ENCODE data around the gene ATP1A3.
"Not testable (repeated sequence)": the region's sequence is repeated elsewhere in the genome, so short reads cannot be mapped to it uniquely, and the experiment has no call there.

Gene ATP1A3

DNA sequence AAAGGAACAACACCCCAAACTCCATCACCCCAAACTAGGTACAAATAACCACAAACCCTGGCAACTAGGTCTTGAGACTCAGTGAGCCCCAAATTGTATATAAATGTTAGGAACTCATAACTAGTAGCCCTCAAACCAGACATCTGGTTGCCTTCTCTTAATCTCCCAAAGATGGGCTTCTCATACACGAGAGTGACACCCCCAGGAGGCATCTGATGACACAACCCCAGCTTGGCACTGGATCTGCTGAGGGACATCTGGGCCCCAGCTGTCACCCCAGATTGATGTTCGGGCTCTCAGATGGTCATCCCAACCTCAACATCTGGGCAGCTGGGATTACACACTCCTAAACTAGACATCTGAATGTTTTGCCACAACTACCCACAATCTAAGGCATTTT, 49.7 kb downstream of the ATP1A3 start:
- DNase-seq, result no peak

DNA sequence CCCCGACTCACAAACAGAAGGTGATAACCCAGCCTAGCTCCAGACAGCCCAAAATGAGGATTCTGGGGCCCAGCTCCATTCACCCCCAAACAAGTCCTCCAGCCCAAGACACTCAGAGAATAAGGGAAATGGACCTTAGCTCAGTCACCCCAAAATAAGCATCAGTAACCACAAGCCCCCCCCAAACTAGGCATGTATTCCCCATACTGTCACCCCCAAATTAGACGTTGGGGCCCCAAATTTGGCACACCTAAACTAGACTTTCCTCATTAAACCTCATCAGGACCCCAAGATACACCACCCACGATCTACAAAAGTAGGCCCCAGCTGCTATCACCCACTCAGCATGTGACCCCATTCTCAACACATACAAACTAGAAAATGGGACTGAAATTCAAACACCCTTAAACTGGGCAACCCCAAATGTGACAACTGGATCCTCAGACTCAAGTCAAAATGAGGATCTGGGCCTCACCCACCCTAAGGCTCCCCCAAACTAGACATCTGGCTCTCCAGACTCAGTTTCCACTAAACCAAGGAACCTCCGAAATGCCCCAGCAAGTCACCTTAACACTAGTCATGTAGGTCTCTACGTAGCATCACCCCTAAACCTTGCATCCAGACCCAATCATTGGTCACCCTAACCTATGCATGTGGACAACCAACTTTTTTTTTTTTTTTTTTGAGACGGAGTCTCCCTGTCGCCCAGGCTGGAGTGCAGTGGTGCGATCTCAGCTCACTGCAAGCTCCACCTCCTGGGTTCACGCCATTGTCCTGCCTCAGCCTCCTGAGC, 52.4 kb downstream of the ATP1A3 start:
- DNase-seq, result no peak

DNA sequence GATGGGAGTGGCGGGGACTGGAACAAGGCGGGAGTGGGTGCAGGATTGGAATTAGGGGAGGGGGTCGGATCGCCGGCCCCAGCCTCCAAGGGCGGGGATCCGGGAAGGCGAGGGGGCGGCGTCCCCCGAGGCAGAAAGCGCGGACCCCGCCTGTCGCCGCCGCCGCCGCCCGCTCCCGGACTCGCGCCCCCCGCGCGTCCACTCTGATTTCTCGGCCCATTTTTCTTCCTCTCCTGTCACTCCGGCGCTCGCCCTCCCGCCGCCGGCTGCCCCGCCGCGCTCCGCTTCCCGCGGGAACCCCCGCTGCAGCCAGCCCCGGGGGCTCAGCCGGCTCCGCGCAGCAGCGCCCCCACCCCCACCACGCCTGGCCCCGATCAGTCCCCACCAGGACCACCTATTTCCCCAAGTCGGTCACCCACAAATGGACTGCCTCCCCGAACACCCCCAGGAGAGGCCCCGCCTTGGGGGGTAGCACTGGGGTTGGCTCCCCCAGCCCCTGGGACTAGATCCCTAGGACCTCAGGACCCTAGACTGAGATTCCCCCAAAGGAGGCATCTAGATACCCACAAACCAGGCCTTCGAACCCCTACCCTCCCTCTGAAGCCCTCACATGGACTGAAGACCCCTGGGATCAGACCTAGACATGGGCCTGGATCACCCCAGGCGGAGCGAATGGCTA, 53.2 kb downstream of the ATP1A3 start:
- no peak for DNase-seq

DNA sequence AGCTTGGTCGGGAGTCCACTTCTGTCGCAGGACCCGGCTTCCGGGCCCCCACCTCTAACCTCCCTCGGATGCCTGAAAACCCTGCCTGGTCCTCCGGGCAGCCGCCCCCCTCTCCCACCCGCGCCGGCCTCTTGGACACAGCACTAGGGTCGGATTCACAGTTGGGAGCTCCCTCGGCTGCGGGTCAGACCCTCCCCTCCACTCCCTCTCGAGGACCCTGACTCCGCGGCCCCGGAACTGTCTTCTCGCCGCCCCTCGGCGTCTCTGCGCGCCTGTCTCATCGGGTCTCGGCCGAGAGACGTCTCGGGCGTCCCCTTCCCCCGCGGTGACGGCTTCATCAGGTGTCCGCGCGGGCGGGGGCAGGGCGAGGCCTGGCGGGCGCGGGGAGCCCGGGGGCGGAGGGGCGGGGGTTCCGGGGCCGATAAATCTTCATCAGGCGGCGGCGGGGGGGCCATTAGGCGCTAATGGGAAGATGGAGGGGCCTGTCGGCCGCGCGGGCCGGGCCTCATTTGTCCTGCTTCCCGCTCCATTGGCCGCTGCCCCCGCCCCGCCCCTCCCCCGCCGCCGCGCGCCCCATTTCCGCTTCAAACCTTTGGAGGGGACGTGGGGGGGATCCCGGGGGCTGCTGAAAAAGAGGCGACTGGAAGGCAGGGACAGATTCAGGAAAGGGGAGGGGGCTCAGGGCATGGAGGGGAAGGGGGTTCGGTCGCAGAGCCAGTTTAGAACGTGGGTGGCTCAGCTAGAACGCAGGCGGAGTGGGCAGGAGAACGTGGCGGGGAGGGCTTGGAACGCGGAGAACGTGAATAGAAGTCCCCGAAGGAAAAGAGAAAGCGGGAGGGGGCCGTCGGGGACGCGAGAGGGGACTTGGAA, 53.9 kb downstream of the ATP1A3 start:
- DNase-seq, result peak; percentile 63

GRCh38 chr19:41939209-41939608, 54.8 kb downstream of the ATP1A3 start:
- not testable (repeated sequence) for DNase-seq

GRCh38 chr19:41937525-41938468, 56.2 kb downstream of the ATP1A3 start:
- no peak for DNase-seq

- no peak for DNase-seq
These were observed 57.1 kb downstream of the ATP1A3 start for GRCh38 chr19:41936961-41937360.

- no peak for DNase-seq
These were observed 57.6 kb downstream of the ATP1A3 start for GRCh38 chr19:41936416-41936850.

DNA sequence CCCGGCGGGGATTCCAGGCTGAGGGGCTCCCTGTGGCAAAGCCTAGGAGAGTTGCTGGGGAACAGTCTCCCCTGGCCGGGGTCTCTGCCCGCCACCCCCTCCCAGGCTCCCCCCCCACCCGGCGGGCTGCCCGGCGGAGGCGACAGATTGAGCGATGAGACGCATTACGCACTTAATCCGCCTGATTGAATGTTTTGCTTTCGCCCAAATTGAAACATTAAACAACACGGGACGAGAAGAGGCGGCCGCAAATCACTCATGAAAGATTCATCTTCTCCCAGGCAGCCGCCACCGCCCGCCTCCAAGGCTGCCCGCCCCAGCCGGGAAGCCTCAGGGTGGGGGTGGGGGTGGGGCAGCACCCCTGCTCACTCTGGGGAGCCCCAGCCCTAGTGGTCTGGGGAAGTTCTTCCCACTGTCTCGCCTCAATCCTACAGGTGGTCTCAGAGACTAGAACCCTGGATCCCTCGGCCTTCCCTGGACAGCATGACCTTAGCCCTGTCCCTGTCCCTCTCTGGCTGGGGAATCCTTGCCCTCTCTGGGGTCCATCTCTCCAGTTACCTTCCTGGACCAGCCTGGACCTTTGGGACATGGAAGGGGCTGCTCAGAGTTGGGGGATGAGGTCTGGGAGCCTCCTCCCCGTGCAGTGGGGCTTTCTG, 58.1 kb downstream of the ATP1A3 start:
- DNase-seq, result no peak

GRCh38 chr19:41934849-41935374, 59.1 kb downstream of the ATP1A3 start:
- DNase-seq, result peak; percentile 82

DNA sequence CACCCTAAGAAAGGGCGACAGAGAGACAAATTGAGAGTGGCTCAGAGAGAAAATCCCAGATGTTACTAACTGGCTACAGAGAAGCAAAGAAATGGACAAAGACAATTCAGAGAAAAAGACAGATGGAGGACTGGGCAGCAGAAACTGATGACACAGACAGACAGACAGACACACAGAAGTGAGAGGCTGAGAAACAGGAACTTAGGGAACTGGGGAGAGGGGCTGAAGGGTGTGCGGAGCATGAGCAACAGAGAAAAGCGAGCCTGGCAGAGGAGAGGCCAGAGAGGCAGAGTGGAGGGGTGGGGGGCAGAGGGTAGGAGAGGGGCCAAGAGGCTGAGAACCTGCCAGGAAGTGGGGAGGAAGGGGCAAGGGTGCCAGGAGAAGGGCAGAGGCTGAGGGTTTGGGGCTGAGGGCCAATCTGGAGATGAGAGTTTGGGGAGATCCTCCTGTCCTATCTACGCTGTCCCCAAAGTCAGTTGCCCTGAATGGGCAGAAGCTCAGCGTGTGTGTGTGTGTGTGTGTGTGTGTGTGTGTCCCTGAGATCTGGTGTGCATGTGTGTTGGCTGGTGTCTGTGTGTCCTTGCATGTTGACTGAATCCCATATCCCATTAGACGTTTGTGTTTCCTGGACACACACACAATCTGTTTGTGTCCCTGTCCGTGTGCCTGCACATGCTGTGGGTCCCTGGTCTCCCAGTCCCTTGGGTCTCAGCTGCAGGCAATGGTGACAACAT, 60.2 kb downstream of the ATP1A3 start:
- DNase-seq, result no peak

GRCh38 chr19:41932720-41933332, 61.2 kb downstream of the ATP1A3 start:
- no peak for DNase-seq

- no peak for DNase-seq
These were observed 61.7 kb downstream of the ATP1A3 start for GRCh38 chr19:41932259-41932719.

DNA sequence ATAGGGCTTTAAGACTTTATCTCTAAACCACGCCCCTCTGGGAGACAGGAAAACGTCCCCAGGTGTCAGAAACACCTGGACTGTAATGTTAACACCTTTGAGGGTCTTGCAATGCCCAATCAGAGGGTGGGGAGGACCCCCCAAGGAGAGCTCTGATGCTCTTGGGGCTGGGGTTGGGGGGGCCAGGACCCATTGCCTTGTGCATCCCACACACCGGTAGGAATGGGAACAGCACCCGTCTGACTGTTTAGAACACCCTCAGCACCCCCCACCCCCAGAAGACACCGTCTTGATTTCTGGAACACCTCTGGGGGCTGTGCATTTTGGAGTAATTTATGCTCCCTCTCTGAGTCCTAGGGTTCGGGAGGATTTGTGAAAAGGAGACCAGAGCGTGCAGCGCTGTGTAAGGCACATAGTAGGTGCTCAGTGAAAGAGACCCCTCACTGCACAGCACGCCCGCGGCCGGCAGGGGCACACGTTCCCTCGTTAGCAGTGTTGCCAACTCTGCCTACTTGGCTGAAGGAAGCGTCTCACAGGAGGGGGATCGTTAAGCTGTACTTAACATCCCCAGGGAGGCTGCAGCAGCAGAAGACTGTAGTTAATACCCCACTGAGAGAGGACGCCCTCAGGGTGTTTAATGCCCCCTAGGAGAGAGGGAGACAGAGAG, 63.0 kb downstream of the ATP1A3 start:
- no peak for DNase-seq

DNA sequence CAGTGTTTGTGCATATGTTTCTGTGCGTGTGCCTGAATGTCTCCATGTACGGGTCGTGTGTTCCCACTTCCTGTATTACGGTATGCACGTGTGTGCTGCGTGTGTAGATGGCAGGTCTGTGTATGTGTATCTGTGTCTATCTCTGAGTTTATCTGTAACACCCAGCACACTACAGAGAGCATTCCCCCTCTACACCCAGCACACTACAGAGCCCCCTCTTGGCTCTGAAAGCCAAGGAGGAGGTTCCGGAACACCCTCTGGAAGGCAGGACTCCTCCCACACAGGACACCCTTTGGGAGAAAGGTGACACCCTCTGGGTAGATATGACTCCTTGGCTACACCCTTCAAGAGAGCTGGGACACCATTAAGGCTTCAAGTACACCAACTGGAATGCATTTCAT, 63.7 kb downstream of the ATP1A3 start:
- DNase-seq, result no peak

GRCh38 chr19:41929536-41930071, 64.4 kb downstream of the ATP1A3 start:
- no peak for DNase-seq

GRCh38 chr19:41928754-41929535, 65.1 kb downstream of the ATP1A3 start:
- DNase-seq, result no peak

DNA sequence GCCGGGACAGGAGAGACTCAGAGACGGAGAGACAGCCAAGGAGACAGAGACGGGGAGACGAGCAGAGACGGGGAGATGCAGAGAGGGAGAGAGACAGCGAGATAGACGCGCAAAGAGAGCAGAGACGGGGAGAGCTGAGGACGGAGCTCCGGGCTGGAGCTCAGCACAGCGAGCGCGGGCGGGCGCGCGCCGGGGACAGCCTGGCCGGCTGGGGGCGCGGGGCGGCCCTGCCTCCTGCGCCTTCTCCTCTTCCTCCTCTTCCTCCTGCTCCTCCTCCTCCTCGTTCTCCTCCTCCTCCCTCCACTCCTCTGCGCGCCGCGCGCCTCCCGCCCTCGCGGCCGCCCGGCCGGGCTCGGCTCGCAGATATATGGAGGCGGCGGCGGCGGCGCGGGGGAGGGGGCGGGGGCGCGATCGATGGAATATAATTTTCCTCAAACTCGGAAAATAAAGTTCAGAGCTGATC, 65.8 kb downstream of the ATP1A3 start, which contains the start of gene ERFL:
Gene ERFL, minus strand, starts transcription at position 229 of the 463 bp plus-strand sequence. CDS start 15,530 bp downstream, outside the sequence.
- DNase-seq, result peak; percentile 49
